HG03139 (cell line): ENCODE data around the gene PRCD.
"Not testable (repeated sequence)": the region's sequence is repeated elsewhere in the genome, so short reads cannot be mapped to it uniquely, and the experiment has no call there.

ENCODE experiments used
- ATAC-seq: cut with Tn5 transposase; IDR thresholded peaks from one replicate; pipeline ENCODE4 v1.9.1; 2021; ENCODE audit not compliant: unreplicated experiment

The PRCD gene

DNA sequence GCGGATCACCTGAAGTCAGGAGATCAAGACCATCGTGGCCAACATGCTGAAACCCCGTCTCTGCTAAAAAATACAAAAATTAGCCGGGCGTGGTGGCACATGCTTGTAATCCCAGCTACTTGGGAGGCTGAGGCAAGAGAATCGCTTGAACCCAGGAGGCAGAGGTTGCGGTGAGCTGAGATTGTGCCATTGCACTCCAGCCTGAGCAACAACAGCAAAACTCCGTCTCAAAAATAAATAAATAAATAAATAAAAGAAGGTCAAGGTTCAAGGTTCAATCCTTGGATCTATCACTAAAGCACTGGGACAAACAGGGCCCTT, 14.4 kb upstream of the PRCD start:
- not testable (repeated sequence) for ATAC-seq

DNA sequence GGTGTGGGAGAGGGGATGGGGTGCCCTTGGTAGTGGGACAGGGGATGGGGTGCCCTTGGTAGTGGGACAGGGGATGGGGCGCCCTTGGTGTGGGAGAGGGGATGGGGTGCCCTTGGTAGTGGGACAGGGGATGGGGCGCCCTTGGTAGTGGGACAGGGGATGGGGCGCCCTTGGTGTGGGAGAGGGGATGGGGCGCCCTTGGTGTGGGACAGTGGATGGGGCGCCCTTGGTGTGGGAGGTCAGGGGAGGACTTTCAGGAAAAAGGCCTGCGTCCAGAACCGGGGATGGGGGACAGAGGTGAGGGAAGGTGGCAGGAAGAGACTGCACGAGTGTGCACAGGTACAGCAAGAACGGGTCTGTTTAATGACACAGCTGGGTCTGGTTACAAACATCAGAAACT, 12.8 kb upstream of the PRCD start:
- not testable (repeated sequence) for ATAC-seq

DNA sequence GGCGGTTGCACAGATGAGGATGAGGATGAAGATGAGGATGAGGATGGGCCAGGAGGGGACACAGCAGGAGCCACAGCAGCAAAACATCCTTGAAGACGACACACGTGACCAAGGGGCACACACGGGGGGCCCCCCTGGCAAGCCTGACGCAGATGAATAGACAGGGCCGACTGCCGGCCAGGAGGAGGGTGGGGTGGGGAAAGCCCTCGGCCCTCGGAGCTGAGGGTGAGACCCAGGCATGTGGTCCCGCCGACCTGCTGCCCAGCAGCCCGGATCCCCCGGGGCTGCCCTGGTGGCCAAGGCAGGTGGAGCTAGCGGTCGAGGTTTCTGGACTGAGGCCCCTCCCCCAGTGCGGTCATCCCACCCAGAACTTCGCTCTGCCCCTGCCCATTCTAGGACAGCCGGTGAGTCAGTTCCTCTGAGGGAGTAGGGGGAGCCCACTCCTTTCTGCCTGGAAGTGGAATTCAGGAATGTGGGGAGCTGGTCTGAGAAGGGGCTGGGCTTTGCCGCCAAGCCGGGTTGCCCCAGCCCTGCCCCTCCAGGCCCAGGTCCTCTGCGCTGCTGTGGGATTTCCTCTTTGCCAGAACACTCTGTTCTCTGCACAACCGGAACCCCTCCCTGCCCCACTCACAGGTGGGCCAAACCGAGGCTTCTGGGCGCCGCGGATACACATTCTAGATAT, 12.3 kb upstream of the PRCD start:
- ATAC-seq = peak; percentile 46

DNA sequence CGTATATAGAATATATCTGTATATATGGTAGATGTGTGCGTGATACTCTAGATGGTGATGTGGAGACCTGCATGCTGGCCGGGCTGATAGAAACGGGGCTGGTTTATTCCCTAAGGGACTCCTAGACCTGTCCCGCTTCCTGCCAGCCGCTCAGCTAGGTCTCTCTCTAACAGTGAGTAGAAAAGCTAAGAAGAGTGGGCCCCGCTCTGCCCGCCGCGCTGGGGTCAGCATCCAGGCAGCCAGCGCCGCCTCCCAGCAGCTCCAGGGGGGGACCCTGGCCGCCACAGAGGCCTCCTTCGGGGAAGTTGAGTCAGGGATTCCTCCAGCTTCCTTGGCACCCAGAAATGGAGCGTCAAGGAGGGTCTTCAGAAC, 11.7 kb upstream of the PRCD start:
- peak; percentile 46 for ATAC-seq

DNA sequence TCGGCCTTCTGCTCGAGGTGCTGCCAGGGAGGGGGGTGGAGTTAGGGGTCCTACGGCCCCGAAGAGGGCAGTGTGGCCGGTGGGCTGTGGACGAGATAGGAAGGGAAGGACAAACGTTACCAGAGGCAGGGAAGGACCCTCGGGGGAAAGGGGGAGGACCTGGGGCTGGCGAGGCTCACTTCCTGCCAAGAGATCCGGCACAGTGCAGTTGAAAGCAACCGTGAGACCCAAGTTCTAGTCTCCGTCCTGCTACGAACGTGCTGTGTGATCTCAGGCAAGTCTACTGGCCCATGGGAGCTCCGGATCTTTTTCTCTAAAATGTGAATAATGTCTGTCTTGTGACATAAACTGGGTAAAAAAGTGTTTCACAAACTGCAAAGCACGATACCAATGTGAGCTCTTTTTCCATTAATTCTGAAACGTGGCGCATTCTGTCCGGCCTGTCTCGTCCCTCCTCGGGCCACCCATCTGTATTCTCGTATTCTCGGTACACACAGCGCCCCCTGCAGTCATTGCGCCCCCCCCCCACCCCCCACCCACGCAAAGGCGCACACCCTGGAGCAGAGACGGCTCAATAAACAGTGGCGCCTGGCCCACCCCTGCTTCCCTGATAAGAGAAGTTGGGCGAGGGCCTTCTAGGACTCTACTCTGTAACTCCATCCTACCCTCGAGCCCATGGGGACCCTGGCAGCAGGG, 11.2 kb upstream of the PRCD start:
- ATAC-seq = no peak

DNA sequence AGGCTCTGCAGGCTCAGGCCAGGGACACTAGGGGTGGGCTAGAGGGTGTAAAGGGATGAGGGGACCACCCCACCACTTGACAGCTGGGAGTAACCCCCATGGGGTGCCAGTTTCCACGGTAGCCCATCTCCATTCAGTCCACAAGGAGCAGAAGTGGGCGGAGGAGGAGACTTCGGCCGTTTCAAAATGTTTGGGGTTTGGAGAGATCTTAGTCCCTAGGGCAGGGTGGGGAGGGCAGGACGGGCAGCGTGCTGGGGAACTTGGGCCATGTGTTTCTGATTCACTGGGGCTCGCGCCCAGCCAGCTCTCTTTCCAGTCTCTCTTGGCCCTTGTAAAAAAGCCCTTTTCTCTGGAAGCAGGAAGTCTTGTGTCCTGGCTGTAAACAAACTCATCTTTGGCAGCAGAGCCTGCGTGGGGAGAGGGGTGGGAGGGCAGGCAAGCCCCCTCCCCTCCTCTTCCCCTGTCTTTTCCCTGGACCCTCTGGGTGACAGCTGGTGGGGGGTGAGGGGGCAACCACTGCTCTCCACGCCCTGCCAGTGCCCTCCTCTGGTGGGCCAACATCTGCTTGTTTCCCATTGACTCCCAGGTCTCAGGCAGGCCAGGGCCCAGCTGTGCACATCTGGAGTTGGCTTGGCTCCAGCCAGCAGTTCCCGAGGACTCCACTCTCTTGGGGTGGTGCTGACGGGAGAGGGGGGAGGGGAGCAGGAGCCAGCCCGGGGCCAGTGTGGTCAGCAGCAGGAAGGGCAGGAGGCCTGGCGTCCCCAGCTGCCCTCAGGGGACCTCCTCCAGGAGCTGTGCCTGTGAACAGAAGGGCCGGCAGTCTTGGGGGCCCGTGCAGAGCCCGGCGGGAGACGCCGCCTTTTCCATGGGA, 10.4 kb upstream of the PRCD start:
- ATAC-seq = no peak

DNA sequence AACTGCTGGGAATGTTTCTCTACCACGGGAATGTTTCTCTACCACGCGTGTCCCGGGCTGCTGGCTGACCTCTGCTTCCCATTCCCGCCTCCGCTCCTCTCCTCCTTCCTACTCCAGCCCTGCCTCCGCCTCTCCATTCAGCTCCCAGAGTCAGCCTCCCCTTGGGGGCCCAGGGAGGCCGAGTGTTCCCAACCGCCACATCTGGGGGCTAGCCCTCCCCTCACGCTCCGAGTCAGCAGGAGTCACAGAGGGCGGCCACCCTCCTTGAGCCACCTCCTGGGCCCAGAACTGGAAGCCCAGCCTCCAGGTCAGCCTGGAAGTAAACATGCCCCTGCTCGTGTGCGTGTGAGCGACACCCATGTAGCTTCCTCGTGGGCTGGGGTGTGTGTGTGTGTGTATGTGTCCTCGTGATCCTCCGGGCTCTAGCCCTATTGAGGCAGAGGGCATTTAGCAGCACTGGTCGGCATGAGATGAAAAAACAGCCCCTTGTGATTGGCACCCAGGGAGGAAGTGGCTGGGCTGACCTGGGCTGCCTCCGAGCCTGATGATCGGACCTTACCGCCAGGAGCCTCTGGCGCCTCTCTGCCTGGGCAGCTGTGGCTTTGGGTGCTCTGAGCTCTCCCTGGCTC, 9.6 kb upstream of the PRCD start:
- ATAC-seq = no peak

DNA sequence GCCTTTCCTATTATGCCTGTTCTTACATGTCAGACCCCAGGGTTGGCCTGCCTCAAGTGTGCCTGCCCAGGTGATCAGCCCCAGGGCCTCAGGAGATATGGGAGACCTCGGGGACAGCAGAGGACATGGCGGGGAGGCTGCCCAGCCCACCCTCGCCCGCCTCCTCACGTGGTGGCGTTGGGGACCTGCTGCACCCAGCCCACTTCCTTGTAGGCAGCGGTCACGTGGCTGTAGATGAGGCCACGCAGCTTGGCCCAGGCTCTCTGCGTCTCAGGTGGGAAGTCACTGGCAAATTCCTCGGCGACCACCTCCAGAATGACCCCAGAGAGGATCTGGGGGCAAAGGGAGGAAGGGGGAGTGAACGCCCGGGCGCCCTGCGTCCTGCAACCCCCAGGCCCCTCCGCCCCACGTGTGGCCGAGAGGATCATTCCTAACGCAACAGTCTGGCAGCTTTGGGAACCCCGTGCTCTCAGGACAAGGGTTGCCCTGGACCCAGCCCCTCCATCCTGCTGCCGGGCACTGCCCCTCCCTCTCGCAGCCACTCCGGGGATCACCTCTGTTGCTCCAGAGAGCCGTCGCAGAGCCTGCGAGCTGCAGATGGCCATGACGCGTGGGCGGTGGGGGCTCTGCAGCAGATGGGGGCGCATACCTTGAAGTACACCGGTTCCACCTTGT, 8.9 kb upstream of the PRCD start:
- no peak for ATAC-seq

DNA sequence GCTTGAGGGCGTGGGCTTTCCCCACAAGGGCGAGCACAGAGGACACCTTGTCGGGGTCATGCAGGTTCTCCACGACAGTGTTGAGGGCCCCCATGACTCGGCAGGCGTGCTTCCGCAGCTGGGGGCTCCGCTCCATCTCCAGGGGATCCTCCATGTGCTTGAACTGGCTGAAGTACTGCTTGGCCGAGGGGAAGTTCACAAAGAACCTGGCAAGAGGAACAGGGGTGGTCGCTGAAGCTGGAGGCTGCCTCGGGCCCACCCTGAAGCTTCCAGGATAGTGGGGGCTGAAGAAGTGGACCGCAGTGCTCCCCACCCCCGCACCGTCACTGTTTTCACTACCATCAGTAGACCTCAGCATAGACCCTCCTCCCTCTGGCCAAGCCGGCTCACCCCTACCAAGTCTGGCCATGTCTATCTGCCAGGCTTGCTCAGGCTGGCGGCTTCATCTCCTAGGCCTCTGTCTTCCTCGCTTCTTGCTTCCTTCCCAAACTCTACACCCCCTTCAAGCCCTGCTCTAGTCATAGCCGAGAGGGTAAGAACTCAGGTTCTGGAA, 8.3 kb upstream of the PRCD start:
- no peak for ATAC-seq

DNA sequence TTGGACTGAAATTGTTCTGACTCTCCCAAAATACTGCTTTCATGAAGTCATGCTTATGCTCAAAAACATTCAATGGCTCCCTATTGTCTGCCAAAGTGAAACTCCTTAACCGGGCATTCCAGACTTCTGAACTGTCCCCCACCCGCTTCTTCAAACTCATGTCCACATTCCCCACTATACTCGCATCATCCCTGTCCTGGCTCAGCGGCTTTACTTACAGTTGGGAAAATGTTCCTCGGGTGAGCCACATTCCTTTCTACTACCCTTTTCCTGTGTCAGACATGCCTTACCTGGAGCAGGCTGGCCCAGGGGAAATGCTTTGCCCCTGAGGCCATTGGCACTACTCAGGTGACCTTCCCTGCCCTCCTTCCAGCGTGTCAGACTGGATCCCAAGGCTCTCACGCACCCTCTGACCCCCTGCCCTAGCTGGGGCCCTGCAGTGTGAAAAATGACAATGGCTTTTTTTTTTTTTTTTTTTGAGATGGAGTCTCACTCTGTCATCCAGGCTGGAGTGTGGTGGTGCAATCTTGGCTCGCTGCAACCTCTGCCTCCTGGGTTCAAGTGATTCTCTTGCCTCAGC, 7.7 kb upstream of the PRCD start:
- no peak for ATAC-seq

DNA sequence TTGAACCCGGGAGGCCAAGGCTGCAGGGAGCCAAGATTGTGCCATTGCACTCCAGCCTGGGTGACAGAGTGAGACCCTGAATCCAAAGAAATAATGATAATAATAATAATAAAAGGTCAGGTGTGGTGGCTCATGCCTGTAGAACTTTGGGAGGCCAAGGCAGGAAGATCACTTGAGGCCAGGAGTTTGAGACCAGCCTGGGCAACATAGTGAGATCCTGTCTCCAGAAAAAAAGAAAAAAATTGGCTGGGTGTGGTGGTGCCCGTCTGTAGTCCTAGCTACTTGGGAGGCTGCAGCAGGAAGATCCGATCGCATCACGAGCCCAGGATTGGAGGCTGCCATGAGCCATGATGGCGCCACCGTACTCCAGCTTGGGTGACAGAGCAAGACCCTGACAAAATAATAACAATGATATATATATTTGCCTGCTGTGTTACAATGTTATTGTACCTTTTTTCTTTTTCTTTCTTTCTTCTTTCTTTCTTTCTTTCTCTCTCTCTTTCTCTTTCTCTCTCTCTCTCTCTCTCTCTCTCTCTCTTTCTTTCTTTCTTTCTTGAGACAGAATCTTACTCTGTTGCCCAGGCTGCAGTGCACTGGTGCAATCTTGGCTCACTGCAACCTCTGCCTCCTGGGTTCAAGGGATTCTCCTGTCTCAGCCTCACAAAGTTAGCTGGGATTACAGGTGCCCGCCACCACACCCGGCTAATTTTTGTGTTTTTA, 6.0 kb upstream of the PRCD start:
- ATAC-seq = not testable (repeated sequence)

DNA sequence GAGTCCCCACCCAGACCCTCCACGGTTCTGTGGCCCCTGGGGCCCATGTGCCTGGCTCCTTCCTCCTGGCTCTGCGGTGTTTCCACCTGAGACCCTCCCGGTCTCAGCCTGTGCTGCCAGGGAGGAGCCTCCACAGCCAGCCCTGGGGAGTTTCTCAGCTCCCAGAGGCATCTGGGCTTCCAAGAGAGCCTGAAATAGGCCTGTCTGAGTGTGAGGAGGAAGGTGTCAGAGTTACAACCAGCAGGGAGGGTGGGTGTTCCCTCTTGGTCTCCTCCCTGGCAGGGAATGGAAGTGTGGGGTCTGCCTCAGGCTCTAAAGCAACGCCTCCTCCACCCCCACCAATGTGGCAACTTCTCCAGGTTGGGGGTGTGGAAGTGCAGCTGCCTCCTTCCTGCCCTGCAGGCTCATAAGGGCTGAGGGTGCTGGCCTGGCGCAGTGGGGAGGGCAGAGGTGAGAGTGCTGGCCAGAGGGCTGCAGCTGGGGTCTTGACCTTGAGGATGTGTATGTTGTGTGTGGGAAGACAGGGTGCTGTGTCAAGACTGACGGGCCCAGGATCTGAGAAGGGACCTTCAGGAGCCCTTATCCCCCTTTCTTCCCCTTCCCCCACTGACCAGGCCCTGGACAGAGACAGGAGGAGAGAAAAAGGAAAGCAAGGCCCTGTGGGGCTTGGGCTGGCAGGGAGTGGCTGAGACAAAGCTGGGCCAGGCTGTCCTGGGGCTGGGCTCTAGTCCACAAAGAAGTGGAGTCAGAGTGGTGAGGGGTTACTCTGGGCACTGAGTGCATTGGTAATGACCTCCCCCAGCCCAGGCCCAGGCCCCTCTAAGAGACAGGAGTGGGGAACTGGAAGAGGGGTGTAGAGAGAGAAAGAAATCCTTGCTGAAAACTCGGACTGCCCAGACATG, 4.8 kb upstream of the PRCD start:
- no peak for ATAC-seq

DNA sequence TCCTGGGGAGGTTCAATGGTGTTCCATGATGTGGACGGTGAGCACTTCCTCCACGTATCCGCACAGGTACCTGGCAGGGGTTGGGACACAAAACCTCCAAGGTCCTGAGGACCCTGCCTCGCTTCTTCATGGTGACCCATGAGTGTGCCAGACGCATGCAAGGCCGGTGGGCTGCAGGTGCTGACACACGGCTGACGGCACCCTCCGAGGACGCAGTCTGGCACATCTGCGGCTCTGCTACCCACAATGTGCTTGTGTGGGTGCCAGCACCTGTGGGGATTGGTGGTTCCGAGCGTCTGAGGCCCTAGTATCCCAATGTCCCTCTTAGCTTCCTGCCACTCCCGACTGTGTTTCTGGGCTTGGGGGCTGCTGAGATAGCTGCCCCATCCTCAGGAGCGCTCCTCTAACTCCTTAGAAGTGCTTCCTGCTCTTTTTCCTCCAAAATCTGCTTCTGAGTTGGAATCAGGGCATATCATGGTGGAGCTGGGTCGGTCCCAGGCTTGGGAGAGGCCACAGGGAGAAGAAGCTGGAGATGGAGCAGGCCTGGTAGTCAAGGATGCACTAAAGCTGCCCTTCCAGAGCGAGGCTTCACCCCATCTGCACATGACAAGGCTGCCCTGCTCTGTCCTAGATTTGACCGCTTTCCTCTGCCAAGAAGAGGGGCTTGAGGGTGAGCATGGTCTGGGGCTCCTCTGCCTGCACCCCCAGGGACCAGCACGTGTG, 3.9 kb upstream of the PRCD start:
- ATAC-seq = no peak

DNA sequence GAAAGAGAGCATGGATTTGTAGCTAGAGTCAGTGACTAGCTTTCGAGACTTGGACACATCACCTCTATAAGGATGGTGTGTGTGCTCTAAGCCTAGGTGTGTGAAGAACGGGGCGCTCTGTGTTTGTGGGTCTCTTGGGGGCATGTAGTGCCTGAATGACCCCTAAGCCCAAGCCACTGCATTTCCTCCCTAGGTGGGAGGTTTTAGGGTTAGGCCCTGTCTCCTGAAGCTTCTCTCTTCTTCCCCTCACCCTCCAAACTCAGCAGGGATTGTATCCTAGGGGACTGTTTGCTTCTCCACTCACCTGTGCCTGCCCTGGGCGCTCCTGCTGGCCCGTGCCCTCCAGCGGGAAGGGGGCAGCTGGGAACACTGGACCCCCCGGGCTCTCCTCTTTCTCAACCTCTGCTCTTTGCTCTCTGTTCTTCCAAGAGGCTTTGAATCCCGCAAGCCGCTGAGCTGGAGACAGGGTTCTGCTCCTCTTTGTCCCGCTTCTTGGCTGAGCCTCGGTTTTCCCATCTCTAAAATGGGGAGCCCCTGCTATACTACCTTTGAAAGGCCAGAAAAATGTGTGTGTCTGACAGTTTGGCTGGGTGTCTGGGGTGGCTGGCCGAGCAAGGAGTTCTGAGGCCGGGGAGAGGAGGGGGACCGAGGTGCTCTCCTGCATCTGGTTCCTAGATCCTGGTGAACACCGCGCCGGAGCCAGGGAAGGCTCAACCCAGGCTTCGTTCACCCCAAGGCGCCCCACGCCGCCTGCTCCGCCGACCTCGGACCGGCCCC, 3.1 kb upstream of the PRCD start:
- ATAC-seq = no peak

DNA sequence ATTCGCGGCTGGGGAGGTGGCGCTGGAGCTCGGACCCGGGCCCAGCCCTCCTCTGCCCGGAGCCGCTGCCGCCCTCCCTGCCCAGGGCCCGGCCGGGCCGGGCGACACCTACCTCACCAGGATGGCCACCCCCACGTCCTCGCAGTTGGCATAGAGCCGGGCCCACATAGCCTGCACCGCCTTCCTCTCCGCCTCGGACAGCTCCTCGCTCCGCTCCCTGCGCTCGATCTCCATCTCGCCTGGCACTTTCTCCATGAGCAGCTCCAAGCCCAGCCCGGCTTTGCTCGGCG, 2.6 kb upstream of the PRCD start:
- no peak for ATAC-seq

DNA sequence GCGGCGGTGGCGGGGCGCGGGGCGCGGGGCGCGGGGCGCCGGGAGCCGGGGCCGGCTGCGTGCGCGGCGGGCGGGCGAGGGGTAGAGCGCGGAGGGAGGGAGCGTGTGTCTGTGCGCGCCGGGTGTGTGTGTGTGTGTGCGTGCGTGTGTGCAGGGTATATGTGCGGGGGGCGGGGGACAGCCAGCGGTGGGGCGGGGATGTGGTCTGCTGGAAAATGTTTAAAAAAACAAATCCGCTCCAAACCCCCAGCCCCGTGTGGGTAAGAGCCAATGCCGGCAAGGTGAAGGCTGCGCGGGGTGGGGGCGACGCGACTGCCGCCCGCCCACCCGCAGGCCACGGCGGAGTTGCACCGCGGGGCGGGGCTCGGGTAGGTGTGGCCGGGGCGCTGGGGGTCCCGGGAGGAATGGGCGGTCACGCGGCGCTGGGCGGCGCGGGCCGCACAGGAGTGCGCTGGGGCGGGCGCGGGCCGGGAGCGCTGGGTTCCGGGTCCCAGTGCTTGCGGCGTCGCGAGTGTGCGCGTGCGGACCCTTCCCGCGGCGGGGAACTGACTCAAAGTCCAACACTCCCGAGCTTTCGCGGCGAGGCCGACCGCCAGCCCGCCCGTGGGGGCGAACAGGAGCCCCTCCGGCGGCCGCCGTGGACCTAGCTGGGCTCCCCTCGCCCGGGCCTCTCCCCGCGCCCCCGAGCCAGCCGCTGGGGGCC, 2.1 kb upstream of the PRCD start, which contains the start of gene CYGB:
TSS of gene CYGB (minus strand) at position 132 of the 703 bp plus-strand sequence. CDS start 167 bp downstream, outside the sequence.
- no peak for ATAC-seq
